WERI-Rb-1 (cell line): ENCODE results near the gene NTRK3.
"Not testable (repeated sequence)": the region's sequence is repeated elsewhere in the genome, so short reads cannot be mapped to it uniquely, and the experiment has no call there.

ENCODE experiments used
- DNase-seq: peaks from one replicate; pipeline ENCODE4 v3.0.0-alpha.2; 2020
- H3K27ac ChIP-seq: fragments of 250-450 bp; sonication (Bioruptor Pico); 2 replicates; pipeline ENCODE4 v1.5.1; 2020; ENCODE audit warnings: mild to moderate bottlenecking, moderate library complexity
- H3K27me3 ChIP-seq: fragments of 250-450 bp; sonication (Bioruptor Pico); 2 replicates; pipeline ENCODE4 v1.5.1; 2021; ENCODE audit warnings: mild to moderate bottlenecking, low read depth, moderate library complexity; ENCODE audit not compliant: insufficient read depth, severe bottlenecking
- H3K36me3 ChIP-seq: fragments of 250-450 bp; sonication (Bioruptor Pico); 2 replicates; pipeline ENCODE4 v1.5.1; 2020; ENCODE audit warnings: mild to moderate bottlenecking, moderate library complexity
- H3K4me3 ChIP-seq: 2 replicates; pipeline ENCODE4 v1.5.1; 2011; ENCODE audit warnings: low read depth, mild to moderate bottlenecking, control low read depth, low read length
- H3K9me3 ChIP-seq: fragments of 250-450 bp; sonication (Bioruptor Pico); 2 replicates; pipeline ENCODE4 v1.5.1; 2021; ENCODE audit warnings: mild to moderate bottlenecking, moderate library complexity; ENCODE audit not compliant: severe bottlenecking
- CTCF ChIP-seq: IDR thresholded peaks from 2 replicates; pipeline ENCODE4 v1.5.1; 2011; ENCODE audit warnings: low read depth, mild to moderate bottlenecking, control low read depth, inconsistent platforms, low read length

Gene NTRK3

GRCh38 chr15:88042047-88042446 is 214.5 kb downstream of the NTRK3 start:
- no peaks in the 10 kb centered on the region for H3K36me3 ChIP-seq
- peaks cover 3% of the 10 kb centered on the region for H3K27me3 ChIP-seq
- DNase-seq = no peak
- no peak overlapping the region for H3K4me3 ChIP-seq
- TF ChIP-seq CTCF = no peak
- H3K27ac ChIP-seq = no peak overlapping the region
- H3K9me3 ChIP-seq = no peaks in the 10 kb centered on the region

GRCh38 chr15:88040516-88040915 is 216.0 kb downstream of the NTRK3 start:
- DNase-seq = no peak
- Histone ChIP-seq H3K27me3 (peaks cover 3% of the 10 kb centered on the region), H3K36me3 (no peaks in the 10 kb centered on the region), H3K4me3 (no peak overlapping the region), H3K27ac (no peak overlapping the region), H3K9me3 (no peaks in the 10 kb centered on the region)
- TF ChIP-seq CTCF = no peak

GRCh38 chr15:88038261-88038660 is 218.3 kb downstream of the NTRK3 start:
- Histone ChIP-seq H3K36me3 (no peaks in the 10 kb centered on the region), H3K4me3 (no peak overlapping the region), H3K9me3 (no peaks in the 10 kb centered on the region), H3K27me3 (peaks cover 3% of the 10 kb centered on the region), H3K27ac (no peak overlapping the region)
- no peak for TF ChIP-seq CTCF
- no peak for DNase-seq

- DNase-seq = no peak
- TF ChIP-seq CTCF = no peak
- H3K27ac ChIP-seq = no peak overlapping the region
Measured at GRCh38 chr15:88036154-88036839, 220.2 kb downstream of the NTRK3 start.

GRCh38 chr15:88035381-88035780 is 221.2 kb downstream of the NTRK3 start:
- TF ChIP-seq CTCF = no peak
- DNase-seq = no peak
- Histone ChIP-seq H3K36me3 (no peaks in the 10 kb centered on the region), H3K27ac (no peak overlapping the region), H3K9me3 (no peaks in the 10 kb centered on the region), H3K27me3 (no peaks in the 10 kb centered on the region), H3K4me3 (no peak overlapping the region)

More at GRCh38 chr15:88036154-88036839, 220.2 kb downstream of the NTRK3 start:
- H3K36me3 ChIP-seq = no peaks in the 10 kb centered on the region
- H3K4me3 ChIP-seq = no peak overlapping the region
- H3K9me3 ChIP-seq = no peaks in the 10 kb centered on the region
- H3K27me3 ChIP-seq = peaks cover 3% of the 10 kb centered on the region

- H3K27me3 ChIP-seq = not testable (repeated sequence)
Measured at GRCh38 chr15:88033421-88033820, 223.1 kb downstream of the NTRK3 start.

More at GRCh38 chr15:88033421-88033820, 223.1 kb downstream of the NTRK3 start:
- H3K4me3 ChIP-seq, DNase-seq, H3K27ac ChIP-seq, H3K36me3 ChIP-seq, H3K9me3 ChIP-seq: not testable (repeated sequence)
